Fibroblast of gingiva (primary cell): Measurements from ENCODE around the gene IL12RB1.

ENCODE experiments used
- DNase-seq: peaks from one replicate; pipeline ENCODE4 v3.0.0-alpha.2; 2011; ENCODE audit warnings: low read depth

Gene IL12RB1

DNA sequence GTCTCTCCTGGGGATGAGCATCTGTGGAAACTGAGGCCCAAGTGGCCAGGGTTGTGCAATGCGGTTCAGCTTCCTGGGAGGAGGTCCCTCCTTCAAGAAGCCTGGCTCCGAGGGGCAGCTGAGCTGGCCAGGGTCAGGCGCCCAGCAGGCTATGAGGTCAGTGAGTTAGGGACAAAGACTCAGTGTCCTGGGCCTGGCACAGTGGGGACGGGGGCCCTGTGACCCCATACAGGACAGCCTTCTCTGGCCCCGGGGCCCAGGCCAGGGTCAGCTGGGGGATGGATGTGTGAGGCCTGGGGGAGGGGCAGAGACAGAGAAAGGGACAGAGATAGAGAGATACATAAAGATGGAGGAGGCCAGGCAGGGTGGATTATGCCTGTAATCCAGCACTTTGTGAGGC lies 3.0 kb upstream of the IL12RB1 start:
- no peak for DNase-seq

DNA sequence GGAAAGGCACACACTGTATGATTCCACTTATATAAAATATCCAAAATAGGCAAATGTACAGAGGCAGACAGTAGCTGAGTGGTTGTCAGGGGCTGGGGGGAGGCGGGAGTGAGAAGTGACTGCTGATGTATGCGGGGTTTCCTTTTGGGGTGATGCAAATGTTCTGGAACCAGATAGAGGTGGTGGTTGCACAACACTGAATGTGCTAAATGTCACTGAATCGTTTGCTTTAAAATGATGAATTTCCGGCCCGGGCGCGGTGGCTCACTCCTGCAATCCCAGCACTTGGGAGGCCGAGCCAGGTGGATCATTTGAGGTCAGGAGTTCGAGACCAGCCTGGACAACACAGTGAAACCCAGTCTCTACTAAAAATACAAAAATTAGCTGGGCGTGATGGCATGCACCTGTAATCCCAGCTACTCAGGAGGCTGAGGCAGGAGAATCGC lies 2.4 kb upstream of the IL12RB1 start:
- peak; percentile 86 for DNase-seq

DNA sequence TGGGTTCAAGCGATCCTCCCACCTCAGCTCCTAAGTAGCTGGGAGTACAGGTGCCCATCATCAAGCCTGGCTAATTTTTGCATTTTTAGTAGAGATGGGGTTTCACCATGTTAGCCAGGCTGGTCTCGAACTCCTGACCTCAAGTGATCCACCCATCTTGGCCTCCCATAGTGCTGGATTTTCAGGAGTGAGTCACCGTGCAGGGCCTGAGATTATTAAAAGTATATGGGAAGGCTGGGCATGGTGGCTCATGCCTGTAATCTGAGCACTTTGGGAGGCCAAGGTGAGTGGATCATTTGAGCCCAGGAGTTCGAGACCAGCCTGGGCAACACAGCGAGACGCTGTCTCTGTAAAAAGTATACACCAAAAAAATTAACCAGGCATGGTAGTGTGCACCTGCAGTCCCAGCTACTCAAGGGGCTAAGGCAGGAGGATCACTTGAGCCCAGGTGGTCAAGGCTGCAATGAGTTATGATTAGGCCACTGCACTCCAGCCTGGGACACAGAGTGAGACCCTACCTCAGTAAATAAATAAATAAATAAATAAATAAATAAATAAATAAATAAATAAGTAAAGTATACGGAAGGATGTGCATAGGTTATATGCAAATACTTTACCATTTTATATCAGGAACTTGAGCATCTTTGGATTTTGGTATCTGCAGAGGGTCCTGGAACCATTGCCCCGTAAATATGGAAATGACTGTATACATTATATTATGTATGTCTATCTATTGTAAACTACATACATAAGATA lies 854 bp downstream of the IL12RB1 start:
- DNase-seq = no peak

DNA sequence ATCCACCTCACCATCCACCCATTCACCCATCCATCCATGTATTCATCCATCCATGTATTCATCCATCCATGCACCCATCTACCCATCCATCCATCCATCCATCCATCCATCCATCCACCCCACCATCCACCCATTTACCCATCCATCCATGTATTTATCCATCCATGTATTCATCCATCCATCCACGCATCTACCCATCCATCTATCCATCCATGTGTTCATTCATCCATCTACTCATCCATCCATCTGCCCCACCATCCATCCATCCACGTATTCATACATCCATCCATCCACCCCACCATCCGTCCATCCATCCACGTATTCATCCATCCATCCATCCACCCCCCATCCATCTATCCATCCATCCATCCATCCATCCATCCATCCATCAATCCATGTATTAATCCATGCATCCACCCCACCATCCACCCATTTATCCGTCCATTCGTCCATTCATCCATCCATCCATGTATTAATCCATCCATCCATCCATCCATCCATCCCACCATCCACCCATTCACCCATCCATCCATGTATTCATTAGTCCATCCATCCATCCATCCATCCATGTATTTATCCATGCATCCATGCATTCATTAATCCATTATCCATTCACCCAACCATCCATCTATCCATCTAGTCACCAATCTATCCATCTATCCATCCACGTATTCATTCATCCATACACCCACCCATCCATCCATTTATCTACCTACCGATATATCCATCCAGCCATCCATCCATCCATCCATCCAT lies 2.6 kb downstream of the IL12RB1 start:
- no peak for DNase-seq

DNA sequence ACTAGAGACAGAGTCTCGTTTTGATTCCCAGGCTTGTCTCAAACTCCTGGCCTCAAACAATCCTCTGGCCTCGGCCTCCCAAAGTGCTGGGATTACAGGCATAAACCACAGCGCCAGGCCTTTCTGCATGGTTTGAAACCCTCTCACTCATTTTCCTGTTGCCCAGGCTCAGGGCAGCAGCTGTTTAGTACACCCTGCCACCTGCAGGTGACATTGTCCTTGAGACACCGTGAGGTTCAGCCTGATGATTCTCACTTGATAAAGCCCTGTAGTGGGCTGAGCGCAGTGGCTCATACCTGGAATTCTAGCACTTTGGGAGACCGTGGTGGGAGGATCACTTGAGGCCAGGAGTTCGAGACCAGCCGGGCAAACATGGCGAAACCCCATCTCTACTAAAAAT lies 12.5 kb downstream of the IL12RB1 start:
- no peak for DNase-seq

DNA sequence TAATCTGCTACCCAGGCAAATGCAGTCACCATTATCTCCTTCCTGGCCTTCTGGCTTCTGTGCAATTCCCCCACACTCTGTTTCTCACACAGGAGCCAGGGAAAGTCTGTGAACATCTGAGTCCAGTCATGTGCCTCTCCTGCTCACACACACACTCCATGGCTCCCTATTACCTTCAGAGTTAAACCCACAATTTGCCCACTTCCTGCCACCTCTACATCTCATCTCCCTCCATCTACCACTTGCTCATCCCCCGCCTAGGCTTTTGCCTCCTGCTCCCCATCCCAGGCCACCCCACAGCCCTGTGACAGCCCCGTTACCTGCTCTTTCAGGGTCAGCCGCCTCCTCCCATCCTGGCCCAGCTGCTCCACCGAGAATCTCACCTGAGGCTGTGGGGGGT lies 13.5 kb downstream of the IL12RB1 start:
- DNase-seq = no peak

DNA sequence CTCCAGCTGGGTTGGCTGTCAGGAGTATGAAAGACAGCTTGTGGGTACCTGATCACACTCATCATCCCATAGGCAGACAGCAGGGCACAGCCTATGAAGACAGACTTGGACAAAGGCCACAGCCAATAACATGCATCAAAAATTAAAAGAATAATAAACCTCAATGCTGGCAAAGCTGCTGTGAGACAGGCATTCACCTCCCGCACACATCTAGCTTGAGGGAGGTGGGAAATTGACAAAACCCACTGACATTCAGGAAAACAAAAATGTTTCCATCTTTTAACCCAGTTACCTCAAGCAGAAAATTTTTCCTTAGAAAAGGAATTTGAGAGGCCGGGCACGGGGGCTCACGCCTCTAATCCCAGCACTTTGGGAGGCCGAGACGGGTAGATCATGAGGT lies 14.4 kb downstream of the IL12RB1 start:
- no peak for DNase-seq

DNA sequence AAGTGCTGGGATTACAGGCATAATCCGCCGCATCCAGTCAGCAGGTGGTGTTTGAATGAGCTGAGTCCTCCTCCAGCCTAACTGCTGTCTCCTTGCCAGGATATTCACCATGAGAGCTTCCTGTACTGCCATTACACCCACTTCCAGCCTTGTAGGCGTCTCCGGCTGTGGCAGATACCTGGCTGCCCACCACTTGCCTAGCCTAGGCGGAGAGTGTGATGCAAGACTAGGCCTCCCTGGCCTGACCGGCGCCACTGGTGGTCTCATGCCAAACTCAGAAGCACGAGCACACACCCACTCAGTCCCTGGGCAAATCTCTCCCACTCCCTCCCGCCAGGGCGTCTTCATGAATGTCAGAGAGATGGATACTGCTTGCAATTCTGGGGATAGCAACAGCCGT lies 16.6 kb downstream of the IL12RB1 start:
- no peak for DNase-seq

DNA sequence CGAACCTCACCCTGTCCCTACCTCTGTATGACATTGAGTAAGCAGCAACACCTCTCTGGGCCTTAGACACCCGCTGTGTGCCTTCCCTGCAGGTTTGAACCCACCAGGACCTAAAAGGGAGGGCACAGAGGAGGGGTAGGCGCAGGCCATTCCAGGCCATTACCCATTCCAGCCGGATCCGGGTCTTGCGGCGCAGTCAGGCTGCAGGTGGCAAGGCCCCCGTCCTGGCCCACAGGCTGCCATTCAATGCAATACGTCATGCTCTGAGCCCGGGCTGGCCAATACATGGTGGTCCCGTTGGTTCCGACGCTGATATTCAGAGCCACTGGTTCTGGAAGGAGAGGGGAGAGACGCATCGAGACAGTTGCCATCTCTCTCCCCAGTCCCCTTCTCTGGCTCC lies 17.4 kb downstream of the IL12RB1 start:
- DNase-seq = no peak

DNA sequence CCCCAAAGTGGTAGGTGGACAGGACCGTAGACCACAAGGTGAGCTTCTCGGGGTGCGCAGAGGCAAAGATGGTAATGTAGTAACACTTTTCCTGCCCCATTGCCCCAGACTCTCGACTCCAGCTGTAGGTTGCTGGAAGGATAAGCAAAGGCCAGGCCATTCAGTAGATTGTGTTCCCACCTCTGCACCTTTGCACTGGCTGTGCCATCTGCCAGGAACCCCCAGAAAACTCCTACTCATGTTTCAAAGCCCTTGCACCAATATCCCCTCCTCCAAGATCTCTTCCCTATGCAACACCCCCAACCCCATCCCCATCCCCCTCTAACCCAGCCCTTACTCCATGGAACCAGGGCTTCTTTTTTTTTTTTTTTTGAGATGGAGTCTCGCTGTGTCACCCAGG lies 18.3 kb downstream of the IL12RB1 start:
- no peak for DNase-seq

DNA sequence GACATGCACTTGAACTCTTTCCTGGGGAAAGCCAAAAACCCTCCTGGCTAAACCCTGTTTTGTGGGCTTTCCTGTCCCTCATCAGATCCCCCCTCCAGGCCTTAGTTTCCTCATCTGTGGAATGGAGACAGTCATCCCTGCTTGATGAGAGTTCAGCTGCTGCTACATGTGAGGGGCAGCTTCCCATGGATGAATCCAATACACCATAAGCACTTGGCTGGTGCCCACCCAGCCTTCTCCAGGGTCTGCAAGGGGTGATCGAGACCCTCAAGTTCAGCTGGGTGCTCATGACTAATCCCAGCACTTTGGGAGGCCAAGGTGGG lies 21.6 kb downstream of the IL12RB1 start:
- DNase-seq = no peak

DNA sequence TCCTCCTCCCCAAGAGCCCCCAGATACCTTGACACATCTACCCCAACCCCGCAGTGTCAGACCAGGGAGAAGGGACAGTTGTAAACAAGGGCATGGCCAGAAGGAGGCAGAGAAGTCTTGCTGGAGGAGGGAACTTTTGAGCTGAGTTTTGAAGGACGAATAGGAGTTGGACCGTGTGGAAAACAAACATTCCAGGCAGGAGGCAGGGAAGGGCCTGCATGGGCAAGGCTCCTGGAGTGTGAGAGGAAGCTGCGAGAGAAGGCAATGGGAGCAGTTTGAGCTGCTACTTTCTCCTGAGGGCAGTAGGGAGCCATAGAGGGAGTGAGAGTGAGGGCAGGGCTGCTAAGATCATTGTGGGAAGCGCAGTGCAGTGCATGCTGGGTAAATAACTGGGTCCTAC lies 23.3 kb downstream of the IL12RB1 start:
- DNase-seq = no peak

DNA sequence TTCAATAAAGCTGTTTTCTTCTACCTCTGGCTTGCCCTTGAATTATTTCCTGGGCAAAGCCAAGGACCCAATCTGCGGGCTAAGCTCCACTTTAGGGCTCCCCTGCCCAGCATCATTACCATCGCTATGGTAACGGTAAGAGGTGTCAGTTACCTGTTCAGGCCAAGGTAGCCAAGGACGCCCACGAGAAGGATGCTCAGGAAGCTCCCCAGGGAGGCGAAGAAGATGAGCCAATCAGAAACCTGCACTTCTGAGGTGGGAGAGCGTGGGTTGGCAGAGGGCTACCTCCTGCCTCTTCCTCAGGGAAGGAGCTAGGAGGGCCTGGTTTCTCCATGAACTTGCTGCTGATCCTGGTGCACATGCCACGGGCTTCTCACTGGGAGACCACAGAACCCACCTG lies 24.7 kb downstream of the IL12RB1 start:
- no peak for DNase-seq

DNA sequence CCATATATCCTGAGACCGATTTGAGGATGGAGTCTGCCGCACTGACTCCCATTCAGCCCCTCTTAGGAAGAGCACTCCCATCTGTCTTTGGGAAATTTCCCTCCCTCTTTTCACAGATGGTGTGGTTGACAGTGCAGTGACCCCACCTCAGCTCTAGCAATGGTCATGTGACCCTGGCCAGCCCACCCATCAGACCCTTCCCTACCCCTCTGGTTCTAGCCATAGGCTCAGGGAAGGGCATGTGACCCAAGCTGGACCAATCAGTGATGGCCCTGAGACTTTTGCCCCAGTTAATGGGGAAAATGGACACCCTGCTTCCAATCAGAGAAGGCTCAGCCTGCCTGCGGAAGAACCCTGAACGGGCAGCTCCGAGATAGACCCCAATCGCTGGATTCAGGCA lies 26.3 kb downstream of the IL12RB1 start:
- DNase-seq = no peak

DNA sequence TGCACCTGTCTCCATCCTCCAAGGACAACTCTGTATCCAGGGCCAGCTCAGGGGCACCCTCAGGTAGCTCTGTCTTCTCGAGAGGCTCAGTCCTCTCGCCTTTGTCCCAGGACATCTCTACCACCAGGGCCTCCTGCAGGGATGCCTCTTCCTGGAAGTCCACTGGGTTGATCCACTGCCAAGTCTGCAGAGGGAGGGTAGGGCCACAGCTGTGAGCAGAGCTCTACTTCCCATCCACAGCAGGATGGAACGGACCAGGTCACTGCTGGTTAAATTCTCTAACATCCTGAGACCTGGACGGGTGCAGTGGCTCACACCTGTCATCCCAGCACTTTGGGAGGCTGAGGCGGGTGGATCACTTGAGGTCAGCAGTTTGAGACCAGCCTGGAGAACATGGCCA lies 26.8 kb downstream of the IL12RB1 start:
- no peak for DNase-seq

DNA sequence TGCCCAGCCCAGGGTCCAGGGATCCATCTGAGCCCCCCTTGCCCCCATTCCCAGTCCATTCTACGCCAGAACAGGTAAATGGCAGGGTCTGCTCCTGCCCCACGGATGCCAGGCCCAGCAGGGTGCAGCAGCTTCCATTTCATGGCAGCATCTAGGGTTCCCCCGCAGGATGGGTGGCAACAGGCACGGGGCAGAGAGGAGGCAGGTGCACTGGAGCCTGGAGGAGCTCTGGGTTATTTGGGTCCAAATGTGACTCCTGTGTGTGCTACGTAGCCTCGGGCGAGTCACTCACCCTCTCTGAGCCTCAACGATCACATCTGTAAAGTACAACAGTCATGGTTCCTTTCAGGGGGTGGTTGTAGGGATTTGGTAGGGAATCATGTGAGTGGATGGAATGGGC lies 27.4 kb downstream of the IL12RB1 start:
- no peak for DNase-seq

DNA sequence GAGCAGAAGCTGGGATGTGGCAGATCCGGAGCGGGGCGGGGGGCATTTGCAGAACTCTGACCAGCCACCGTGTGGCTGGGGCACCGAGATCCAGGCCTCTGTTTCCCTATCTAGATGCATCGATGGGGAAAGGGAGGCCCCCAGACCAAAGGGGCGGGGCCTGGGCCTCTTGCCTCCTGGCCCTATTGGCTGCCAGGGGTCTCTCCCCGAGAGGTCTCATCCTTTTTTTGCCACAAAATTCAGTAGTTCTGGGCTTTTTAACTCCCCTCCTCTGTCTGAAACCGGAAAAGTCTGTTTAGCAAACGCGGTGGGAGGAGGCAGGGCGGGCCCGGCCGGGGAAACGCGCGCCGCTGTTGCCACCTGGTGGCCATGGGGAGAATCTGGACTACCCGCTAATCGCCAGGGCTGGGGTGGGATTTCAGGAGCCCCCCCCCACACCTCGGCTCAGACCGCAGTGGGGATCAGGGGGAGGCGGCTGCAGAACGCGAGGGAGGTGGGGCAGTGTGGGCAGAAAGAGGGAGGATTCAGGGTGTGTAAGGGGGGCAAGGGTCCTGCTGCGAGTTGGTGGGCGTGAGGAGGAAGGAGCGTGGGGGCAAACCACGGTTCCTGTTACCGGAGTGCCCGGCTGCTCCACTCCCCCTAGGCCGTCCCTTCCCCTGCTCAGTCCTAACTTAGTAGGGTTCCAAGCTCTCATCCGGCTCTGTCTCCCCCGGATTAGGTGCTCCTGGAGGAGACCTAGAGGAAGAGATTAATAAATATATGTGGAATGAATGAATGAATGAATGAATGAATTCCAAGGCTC lies 28.3 kb downstream of the IL12RB1 start:
- DNase-seq = peak; percentile 67

DNA sequence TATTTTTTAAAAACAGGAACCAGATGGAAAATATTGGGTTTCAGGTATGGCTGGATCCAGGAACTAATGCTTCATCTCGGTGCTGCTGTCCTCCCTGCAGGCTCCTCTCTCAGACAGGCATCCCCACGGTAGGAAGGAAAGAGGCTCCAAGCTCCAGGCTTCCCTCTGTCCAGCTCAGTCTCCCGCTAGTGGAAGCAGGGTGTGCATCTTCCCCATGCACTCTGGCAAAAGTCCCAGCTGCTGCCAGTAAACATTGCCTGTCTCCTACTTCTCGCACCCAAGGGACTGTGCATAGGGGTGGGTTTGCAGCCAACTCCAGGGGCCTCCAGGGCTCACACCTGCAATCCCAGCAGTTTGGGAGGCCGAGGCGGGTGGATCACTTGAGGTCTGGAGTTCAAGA lies 29.2 kb downstream of the IL12RB1 start:
- DNase-seq = peak; percentile 14

DNA sequence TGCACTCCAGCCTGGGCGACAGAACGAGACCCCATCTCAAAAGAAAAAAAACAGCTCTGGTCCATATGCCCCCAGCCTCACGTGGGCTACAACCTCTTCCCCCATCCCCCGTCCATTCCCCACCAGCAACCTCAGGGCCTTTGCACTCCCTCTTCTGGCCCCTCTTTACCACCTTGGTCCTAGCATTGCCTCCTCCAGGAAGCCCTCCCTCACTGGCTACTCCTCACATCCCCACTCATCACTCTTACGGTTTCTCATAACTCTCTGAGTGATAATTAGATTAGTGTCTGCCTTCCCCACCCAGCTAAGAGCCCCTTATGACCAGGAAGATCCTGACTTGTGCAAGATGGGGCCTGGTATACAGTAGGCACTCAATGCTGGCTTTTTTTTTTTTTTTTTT lies 30.8 kb downstream of the IL12RB1 start:
- DNase-seq = no peak

DNA sequence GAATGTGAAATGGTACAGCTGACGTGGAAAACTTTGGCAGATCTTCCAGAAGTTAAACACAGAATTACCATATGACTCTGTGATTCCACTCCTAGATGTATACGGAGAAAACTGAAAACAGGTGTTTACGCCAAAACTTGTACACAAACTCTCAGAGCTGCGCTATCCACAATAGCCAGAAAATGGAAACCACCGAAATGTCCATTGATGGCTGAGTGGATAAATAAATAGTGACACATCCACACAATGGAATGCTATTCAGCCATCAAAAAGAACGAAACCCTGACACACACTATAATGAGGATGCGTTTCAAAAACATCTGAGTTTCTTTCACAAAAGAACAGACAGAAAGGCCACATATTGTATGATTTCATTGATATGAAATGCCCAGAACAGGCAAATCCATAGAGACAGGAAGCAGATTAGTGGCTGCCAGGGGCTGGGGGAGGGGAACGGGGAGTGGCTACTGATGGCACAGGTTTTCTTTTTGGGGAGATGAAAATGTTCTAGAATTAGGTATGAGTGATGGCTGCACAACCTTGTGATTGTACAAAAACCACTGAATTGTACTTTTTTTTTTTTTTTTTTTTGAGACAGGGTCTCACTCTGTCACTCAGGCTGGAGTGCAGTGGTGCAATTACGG lies 33.0 kb downstream of the IL12RB1 start:
- peak; percentile 92 for DNase-seq

DNA sequence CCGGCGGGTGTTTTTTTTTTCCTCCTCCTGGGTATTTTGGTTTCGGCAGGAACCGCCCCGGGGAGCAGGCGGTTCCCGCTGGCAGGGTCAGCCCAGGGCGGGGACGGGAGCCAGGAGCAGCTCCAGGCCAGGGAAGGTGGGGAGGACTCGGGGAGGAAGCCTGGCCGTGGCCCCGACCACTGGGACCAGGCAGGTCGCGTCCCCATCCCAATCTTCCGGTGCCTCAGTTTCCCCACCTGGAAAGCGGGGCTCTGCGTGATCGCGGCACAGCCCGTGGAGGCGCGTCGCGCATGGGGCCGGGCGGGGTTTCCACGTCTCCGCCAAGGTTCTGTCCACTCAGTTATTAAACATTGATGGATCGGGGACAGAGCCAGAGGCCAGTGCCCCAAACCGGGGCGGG lies 34.8 kb downstream of the IL12RB1 start:
- DNase-seq = no peak

DNA sequence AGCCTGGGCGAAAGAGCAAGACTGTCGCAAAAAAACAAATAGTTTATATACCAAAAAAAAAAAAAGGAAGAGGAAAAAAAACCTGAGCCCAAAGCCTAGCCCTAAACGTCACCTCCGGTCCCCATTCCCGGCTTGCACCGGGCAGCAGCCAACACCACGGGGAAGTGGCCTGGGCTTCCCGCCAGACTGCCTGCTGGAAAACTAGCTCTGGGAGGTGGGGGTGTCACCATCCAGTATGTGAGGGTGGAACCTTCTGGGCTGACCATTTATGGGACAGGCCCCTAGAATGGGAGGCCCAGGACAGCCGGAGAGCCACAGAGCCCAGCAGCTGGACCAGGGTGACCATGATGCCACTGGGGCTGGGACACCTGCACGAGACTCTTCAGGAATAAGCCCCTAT lies 37.3 kb downstream of the IL12RB1 start:
- DNase-seq = peak; percentile 45
